Measurements from ENCODE around the gene MINDY4. TPM values are rescaled to one million over a fixed set of nuclear protein-coding genes. Genes with fewer than 3 reads are reported as not detected.

Gene MINDY4
- total RNA-seq, 1 donor from 2014 or later = 4.1 TPM

GRCh38 chr7:30930621-30931020 lies 159.4 kb downstream of the MINDY4 start:
- peaks cover 8% of the 10 kb centered on the region for H3K9me3 ChIP-seq (ENCODE audit: insufficient read depth, low read depth, low read length)
- Mint-ChIP-seq H3K27ac (ENCODE audit: unreplicated experiment) (no peak overlapping the region), H3K36me3 (ENCODE audit: low read depth, unreplicated experiment) (peaks cover 6% of the 10 kb centered on the region), H3K4me1 (ENCODE audit: low read depth, unreplicated experiment) (peaks cover 9% of the 10 kb centered on the region), H3K27me3 (ENCODE audit: low read depth, unreplicated experiment) (peaks cover 22% of the 10 kb centered on the region), H3K4me3 (ENCODE audit: unreplicated experiment) (no peak overlapping the region), H3K9me3 (ENCODE audit: unreplicated experiment) (peaks cover 2% of the 10 kb centered on the region)
- H3K36me3 ChIP-seq (ENCODE audit: insufficient read depth, low read length) = no peaks in the 10 kb centered on the region
- peaks cover 3% of the 10 kb centered on the region for H3K27me3 ChIP-seq (ENCODE audit: insufficient read depth, low read length)
- no peaks in the 10 kb centered on the region for H3K4me1 ChIP-seq (ENCODE audit: insufficient read depth, low read length)
- H3K4me3 ChIP-seq (ENCODE audit: insufficient read depth, low read depth, low read length) = no peak overlapping the region
- TF ChIP-seq EZH2 (IDR thresholded peaks at IDR 0.05; ENCODE audit: insufficient read depth, low read length) (no peak), CTCF (IDR thresholded peaks at IDR 0.05; ENCODE audit: insufficient read depth, low read depth, low read length) (no peak)
- FAIRE-seq (no peak), DNase-seq (ENCODE audit: low read depth) (no peak)
- H3K9ac ChIP-seq (ENCODE audit: low read length) = no peak overlapping the region
- H3K4me2 ChIP-seq (ENCODE audit: low read length) = no peak overlapping the region
- H3K27ac ChIP-seq (ENCODE audit: low read depth, low read length) = no peak overlapping the region
- H4K20me1 ChIP-seq (ENCODE audit: insufficient read depth, low read length) = no peaks in the 10 kb centered on the region
- no peaks in the 10 kb centered on the region for H3K79me2 ChIP-seq (ENCODE audit: insufficient read depth, low read length)
- H2AFZ ChIP-seq (ENCODE audit: low read depth, low read length) = no peak overlapping the region

GRCh38 chr7:30931161-30931928 lies 160.1 kb downstream of the MINDY4 start:
- DNase-seq (ENCODE audit: low read depth) (peak; percentile 12), FAIRE-seq (no peak)
- Histone ChIP-seq H3K27me3 (ENCODE audit: insufficient read depth, low read length) (peaks cover 3% of the 10 kb centered on the region), H4K20me1 (ENCODE audit: insufficient read depth, low read length) (no peaks in the 10 kb centered on the region), H3K79me2 (ENCODE audit: insufficient read depth, low read length) (no peaks in the 10 kb centered on the region), H3K27ac (ENCODE audit: low read depth, low read length) (no peak overlapping the region), H3K4me2 (ENCODE audit: low read length) (no peak overlapping the region), H2AFZ (ENCODE audit: low read depth, low read length) (no peak overlapping the region), H3K4me3 (ENCODE audit: insufficient read depth, low read depth, low read length) (no peak overlapping the region), H3K4me1 (ENCODE audit: insufficient read depth, low read length) (no peaks in the 10 kb centered on the region), H3K36me3 (ENCODE audit: insufficient read depth, low read length) (no peaks in the 10 kb centered on the region), H3K9me3 (ENCODE audit: insufficient read depth, low read depth, low read length) (peaks cover 8% of the 10 kb centered on the region), H3K9ac (ENCODE audit: low read length) (no peak overlapping the region)
- Mint-ChIP-seq H3K4me1 (ENCODE audit: low read depth, unreplicated experiment) (peaks cover 9% of the 10 kb centered on the region), H3K36me3 (ENCODE audit: low read depth, unreplicated experiment) (peaks cover 6% of the 10 kb centered on the region), H3K9me3 (ENCODE audit: unreplicated experiment) (peaks cover 2% of the 10 kb centered on the region), H3K27me3 (ENCODE audit: low read depth, unreplicated experiment) (peaks cover 22% of the 10 kb centered on the region), H3K4me3 (ENCODE audit: unreplicated experiment) (no peak overlapping the region), H3K27ac (ENCODE audit: unreplicated experiment) (no peak overlapping the region)
- TF ChIP-seq CTCF (IDR thresholded peaks at IDR 0.05; ENCODE audit: insufficient read depth, low read depth, low read length) (no peak), EZH2 (IDR thresholded peaks at IDR 0.05; ENCODE audit: insufficient read depth, low read length) (no peak)

GRCh38 chr7:30931929-30932540 lies 160.8 kb downstream of the MINDY4 start:
- Histone ChIP-seq H3K4me2 (ENCODE audit: low read length) (no peak overlapping the region), H3K4me1 (ENCODE audit: insufficient read depth, low read length) (no peaks in the 10 kb centered on the region), H3K27me3 (ENCODE audit: insufficient read depth, low read length) (peaks cover 8% of the 10 kb centered on the region), H3K9me3 (ENCODE audit: insufficient read depth, low read depth, low read length) (peaks cover 5% of the 10 kb centered on the region), H3K27ac (ENCODE audit: low read depth, low read length) (no peak overlapping the region), H2AFZ (ENCODE audit: low read depth, low read length) (no peak overlapping the region), H3K9ac (ENCODE audit: low read length) (no peak overlapping the region), H3K79me2 (ENCODE audit: insufficient read depth, low read length) (no peaks in the 10 kb centered on the region), H3K4me3 (ENCODE audit: insufficient read depth, low read depth, low read length) (no peak overlapping the region), H4K20me1 (ENCODE audit: insufficient read depth, low read length) (no peaks in the 10 kb centered on the region), H3K36me3 (ENCODE audit: insufficient read depth, low read length) (no peaks in the 10 kb centered on the region)
- no peak overlapping the region for H3K27ac Mint-ChIP-seq (ENCODE audit: unreplicated experiment)
- peaks cover 2% of the 10 kb centered on the region for H3K9me3 Mint-ChIP-seq (ENCODE audit: unreplicated experiment)
- DNase-seq (ENCODE audit: low read depth) = no peak
- H3K27me3 Mint-ChIP-seq (ENCODE audit: low read depth, unreplicated experiment) = peaks cover 24% of the 10 kb centered on the region
- FAIRE-seq = no peak
- peaks cover 4% of the 10 kb centered on the region for H3K36me3 Mint-ChIP-seq (ENCODE audit: low read depth, unreplicated experiment)
- TF ChIP-seq EZH2 (IDR thresholded peaks at IDR 0.05; ENCODE audit: insufficient read depth, low read length) = no peak
- TF ChIP-seq CTCF (IDR thresholded peaks at IDR 0.05; ENCODE audit: insufficient read depth, low read depth, low read length) = no peak
- H3K4me1 Mint-ChIP-seq (ENCODE audit: low read depth, unreplicated experiment) = peaks cover 9% of the 10 kb centered on the region
- H3K4me3 Mint-ChIP-seq (ENCODE audit: unreplicated experiment) = no peak overlapping the region
